HepG2 (cell line): ENCODE results near the gene CFAP92. TPM values are rescaled to one million over a fixed set of nuclear protein-coding genes. Genes with fewer than 3 reads are reported as not detected.

ENCODE experiments used
- ATAC-seq: fragments of 200-7000 bp; cut with Tn5 transposase; 3 replicates; pipeline ENCODE4 v1.9.1; 2020; ENCODE audit warnings: mild to moderate bottlenecking, moderate library complexity
- BruUV-seq: library from RNA; stranded (reverse); fragments of 400-500 nt; replicated peaks from 2 replicates; lab custom pipeline; 2021; lab: Mats Ljungman, UMichigan
- CTCF ChIA-PET: fragments of 300-600 bp; formaldehyde crosslinking; extraction: SDS; loops from one replicate; lab custom pipeline; 2021; ENCODE audit warnings: low total read pairs, inconsistent platforms, low intra/inter-chr PET ratio; lab: Yijun Ruan, JAX
- POLR2A ChIA-PET: fragments of 350-600 bp; sonication (Branson Sonifier 250); formaldehyde crosslinking; loops from one replicate; lab custom pipeline; 2020; ENCODE audit warnings: antibody characterized with exemption, inconsistent platforms; lab: Yijun Ruan, JAX
- DNase-seq: peaks from one replicate; pipeline ENCODE4 v3.0.0-alpha.2; 2015; ENCODE audit warnings: low spot score
- FAIRE-seq: peaks from 3 replicates; lab custom pipeline; 2011; peaks lifted over from hg19 to GRCh38; lab: Jason Lieb, UNC
- H2AFZ ChIP-seq: one replicate; pipeline ENCODE4 v1.6.1; 2011; ENCODE audit warnings: low read length, inconsistent platforms
- H3K27ac ChIP-seq: fragments of 300-600 bp; 3 replicates; pipeline ENCODE4 v1.8.0; 2011; ENCODE audit warnings: mixed run types, mild to moderate bottlenecking, mixed read lengths, low read length, inconsistent platforms; ENCODE audit not compliant: insufficient read depth; ENCODE audit errors: extremely low read length
- H3K27me3 ChIP-seq, 2 experiments: fragments of 200-600 bp in 1 of 2; 2 replicates in 1 of 2; 3 replicates in 1 of 2; pipeline versions ENCODE4 v1.6.0 to v1.8.0; 2011; ENCODE audit warnings: low read length in 2 of 2, mild to moderate bottlenecking in 2 of 2, moderate library complexity in 2 of 2, inconsistent platforms in 1 of 2; ENCODE audit not compliant: insufficient read depth in 2 of 2, control insufficient read depth in 1 of 2
- H3K36me3 ChIP-seq, 2 experiments: fragments of 200-600 bp in 1 of 2; replicated peaks in 1 of 2; 2 replicates in 1 of 2; 3 replicates in 1 of 2; pipeline versions ENCODE4 v1.5.1 to v1.8.0; 2011; ENCODE audit warnings: low read length in 2 of 2, inconsistent platforms in 1 of 2; ENCODE audit not compliant: insufficient read depth in 2 of 2, control insufficient read depth in 1 of 2
- H3K4me1 ChIP-seq: 2 replicates; pipeline ENCODE4 v1.5.1; 2012; ENCODE audit warnings: low read length, inconsistent platforms; ENCODE audit not compliant: insufficient read depth
- H3K4me2 ChIP-seq: 2 replicates; pipeline ENCODE4 v1.6.0; 2011; ENCODE audit warnings: low read depth, low read length, inconsistent platforms
- H3K4me3 ChIP-seq, 3 experiments: fragments of 200-600 bp in 1 of 3; sonication (generic), shearing (Covaris generic) in 1 of 3; replicated peaks in 1 of 3; 2 replicates each; pipeline ENCODE4 v1.5.1; 2011 to 2016; ENCODE audit warnings: low read length in 3 of 3, inconsistent platforms in 2 of 3, low read depth in 2 of 3, mild to moderate bottlenecking in 2 of 3, control low read depth in 1 of 3, mixed read lengths in 1 of 3; ENCODE audit not compliant: insufficient read depth in 1 of 3
- H3K79me2 ChIP-seq: one replicate; pipeline ENCODE4 v1.6.1; 2011; ENCODE audit warnings: low read length, inconsistent platforms; ENCODE audit not compliant: insufficient read depth
- H3K9ac ChIP-seq: 2 replicates; pipeline ENCODE4 v1.6.0; 2011; ENCODE audit warnings: mild to moderate bottlenecking, low read depth, low read length, inconsistent platforms; ENCODE audit not compliant: insufficient read depth
- H3K9me3 ChIP-seq: 2 replicates; pipeline ENCODE4 v1.5.1; 2012; ENCODE audit warnings: mild to moderate bottlenecking, low read length
- H4K20me1 ChIP-seq: 2 replicates; pipeline ENCODE4 v1.6.0; 2011; ENCODE audit warnings: inconsistent platforms, mild to moderate bottlenecking, low read length, moderate library complexity; ENCODE audit not compliant: insufficient read depth
- AGO2 ChIP-seq: fragments of 200-400 bp; formaldehyde crosslinking; optimal IDR thresholded peaks from 2 replicates; pipeline ENCODE3; 2017; ENCODE audit warnings: mild to moderate bottlenecking, low read depth, low read length, moderate library complexity
- SP1 ChIP-seq, 2 experiments: fragments of 450-650 bp in 1 of 2; sonication (generic) in 1 of 2; formaldehyde crosslinking in 1 of 2; IDR thresholded peaks; 2 replicates each; pipeline versions ENCODE4 v1.4.0 to v1.6.1; 2016 to 2020; ENCODE audit warnings: missing genetic modification reagents in 1 of 2
- TP53 ChIP-seq: sonication (generic); formaldehyde crosslinking; conservative IDR thresholded peaks from 2 replicates; pipeline ENCODE4 v1.4.0; 2020; ENCODE audit warnings: missing genetic modification reagents
- XBP1 ChIP-seq: sonication (generic); formaldehyde crosslinking; IDR thresholded peaks from 2 replicates; pipeline ENCODE4 v1.5.0; 2020; ENCODE audit warnings: missing genetic modification reagents
- ZBTB21 ChIP-seq: sonication (generic); formaldehyde crosslinking; IDR thresholded peaks from 2 replicates; pipeline ENCODE4 v1.4.0; 2020; ENCODE audit warnings: missing genetic modification reagents
- ZNF282 ChIP-seq: fragments of 450-650 bp; IDR thresholded peaks from 2 replicates; pipeline ENCODE4 v1.6.1; 2018; ENCODE audit not compliant: partially characterized antibody
- ZNF891 ChIP-seq: sonication (generic); formaldehyde crosslinking; IDR thresholded peaks from 2 replicates; pipeline ENCODE4 v1.5.0; 2020; ENCODE audit warnings: mild to moderate bottlenecking, missing genetic modification reagents
- WGBS: methylation state at CpG from one replicate; pipeline ENCODE4 v1.1.6; 2017; ENCODE audit warnings: low lambda C conversion rate; 5-methylcytosine and 5-hydroxymethylcytosine counted together
- in situ Hi-C: cut with HindIII; loops from 2 replicates; pipeline ENCODE4 v1.10.0; 2017; ENCODE audit warnings: low pct_unique_long_range_greater_than_20kb; ENCODE audit not compliant: extremely low pct_ligation_motif_present
- intact Hi-C: fragments of 100-400 bp; cut with micrococcal nuclease; formaldehyde crosslinking; loops from one replicate; pipeline ENCODE4 v1.10.0; 2022; ENCODE audit not compliant: unreplicated experiment
- polyA plus RNA-seq, 8 experiments: library from polyadenylated mRNA; depleted of rRNA in 3 of 8; stranded (reverse) in 7 of 8; unstranded in 1 of 8; fragments of >200 nt; fragmentation: Illumina TruSeq in 4 of 8; extraction: Trizol in 4 of 8; gene quantifications; 2 replicates each; pipeline versions ENCODE4 v1.2.1 to v1.2.3, GENCODE V29; 2011 to 2016; ENCODE audit warnings: low read depth in 4 of 8, missing spikeins in 1 of 8, mixed read lengths in 1 of 8; ENCODE audit not compliant: insufficient read depth in 1 of 8
- total RNA-seq, 5 experiments: library from RNA; depleted of rRNA; stranded (reverse); fragments of >200 nt; fragmentation: Illumina TruSeq; extraction: Trizol; gene quantifications; 2 replicates each; pipeline ENCODE4 v1.2.3, GENCODE V29; 2016; ENCODE audit warnings: low read depth in 1 of 5
- TF ChIP-seq, protein P1 (sequence below): sonication (generic); formaldehyde crosslinking; IDR thresholded peaks from 2 replicates; pipeline ENCODE4 v1.4.0; 2020; ENCODE audit warnings: mild to moderate bottlenecking, missing genetic modification reagents

Gene CFAP92
- total and polyA plus RNA-seq, 2 of the 13 experiments (the other 11 are each of a cell fraction or from before 2014, with no cell fraction given) = 0.18 to 0.46 TPM

- Histone ChIP-seq H3K4me2 (no peak overlapping the region), H3K27me3 (no peaks in the 10 kb centered on the region), H2AFZ (no peak overlapping the region), H3K9ac (no peak overlapping the region), H3K9me3 (no peaks in the 10 kb centered on the region), H3K79me2 (no peaks in the 10 kb centered on the region), H3K36me3 (peaks cover 34 to 78% of the 10 kb centered on the region in 2 experiments), H4K20me1 (no peaks in the 10 kb centered on the region), H3K27ac (no peak overlapping the region), H3K4me1 (no peaks in the 10 kb centered on the region), H3K4me3 (no peak overlapping the region)
- WGBS = 94% methylated on average over 2 of the region's 13 CpGs
- no peak for FAIRE-seq
- ChIA-PET POLR2A (no interaction called here), CTCF (no interaction called here)
- no TSS peak for BruUV-seq
- no peak for DNase-seq
- TF ChIP-seq, protein P1, sequence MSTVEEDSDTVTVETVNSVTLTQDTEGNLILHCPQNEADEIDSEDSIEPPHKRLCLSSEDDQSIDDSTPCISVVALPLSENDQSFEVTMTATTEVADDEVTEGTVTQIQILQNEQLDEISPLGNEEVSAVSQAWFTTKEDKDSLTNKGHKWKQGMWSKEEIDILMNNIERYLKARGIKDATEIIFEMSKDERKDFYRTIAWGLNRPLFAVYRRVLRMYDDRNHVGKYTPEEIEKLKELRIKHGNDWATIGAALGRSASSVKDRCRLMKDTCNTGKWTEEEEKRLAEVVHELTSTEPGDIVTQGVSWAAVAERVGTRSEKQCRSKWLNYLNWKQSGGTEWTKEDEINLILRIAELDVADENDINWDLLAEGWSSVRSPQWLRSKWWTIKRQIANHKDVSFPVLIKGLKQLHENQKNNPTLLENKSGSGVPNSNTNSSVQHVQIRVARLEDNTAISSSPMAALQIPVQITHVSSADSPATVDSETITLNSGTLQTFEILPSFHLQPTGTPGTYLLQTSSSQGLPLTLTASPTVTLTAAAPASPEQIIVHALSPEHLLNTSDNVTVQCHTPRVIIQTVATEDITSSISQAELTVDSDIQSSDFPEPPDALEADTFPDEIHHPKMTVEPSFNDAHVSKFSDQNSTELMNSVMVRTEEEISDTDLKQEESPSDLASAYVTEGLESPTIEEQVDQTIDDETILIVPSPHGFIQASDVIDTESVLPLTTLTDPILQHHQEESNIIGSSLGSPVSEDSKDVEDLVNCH (CRISPR knock-in tag) = no peak
- TF ChIP-seq SP1 (IDR thresholded peaks at IDR 0.05) (no peak), SP1 (CRISPR knock-in tag; IDR thresholded peaks at IDR 0.05) (no peak), ZNF891 (CRISPR knock-in tag) (no peak), ZBTB21 (no peak), TP53 (no peak), XBP1 (no peak), ZNF282 (no peak), AGO2 (peak; percentile 28)
- intact Hi-C loops = no loop called here
- ATAC-seq = no peak
- in situ Hi-C loops = no loop called here
Measured at GRCh38 chr3:128910006-128910405, 83.9 kb downstream of the CFAP92 start.
